ENCODE measurements around the gene CPEB3. TPM values are rescaled to one million over a fixed set of nuclear protein-coding genes. Genes with fewer than 3 reads are reported as not detected.

Gene CPEB3
- total RNA-seq, 1 donor from 2014 or later: 1.6 TPM

- no peak for DNase-seq (ENCODE audit: low read depth, low spot score)
- Mint-ChIP-seq H3K27ac (ENCODE audit: unreplicated experiment) (no peak overlapping the region), H3K9me3 (no peaks in the 10 kb centered on the region), H3K27me3 (ENCODE audit: low read depth) (no peaks in the 10 kb centered on the region), H3K4me1 (no peaks in the 10 kb centered on the region), H3K36me3 (ENCODE audit: low read depth) (no peaks in the 10 kb centered on the region), H3K4me3 (no peak overlapping the region)
- TF ChIP-seq CTCF (conservative IDR thresholded peaks at IDR 0.05): no peak
Observed at GRCh38 chr10:92111336-92111939, 179.4 kb downstream of the CPEB3 start.

- DNase-seq (ENCODE audit: low read depth, low spot score): no peak
- no peaks in the 10 kb centered on the region for H3K4me1 Mint-ChIP-seq
- no peaks in the 10 kb centered on the region for H3K27me3 Mint-ChIP-seq (ENCODE audit: low read depth)
- no peak for TF ChIP-seq CTCF (conservative IDR thresholded peaks at IDR 0.05)
- H3K27ac Mint-ChIP-seq (ENCODE audit: unreplicated experiment): no peak overlapping the region
- H3K4me3 Mint-ChIP-seq: no peak overlapping the region
- H3K9me3 Mint-ChIP-seq: no peaks in the 10 kb centered on the region
- no peaks in the 10 kb centered on the region for H3K36me3 Mint-ChIP-seq (ENCODE audit: low read depth)
Observed at GRCh38 chr10:92110039-92110794, 180.7 kb downstream of the CPEB3 start.

GRCh38 chr10:92108747-92109146, 182.1 kb downstream of the CPEB3 start:
- Mint-ChIP-seq H3K4me3 (no peak overlapping the region), H3K9me3 (no peaks in the 10 kb centered on the region), H3K36me3 (ENCODE audit: low read depth) (no peaks in the 10 kb centered on the region), H3K27ac (ENCODE audit: unreplicated experiment) (no peak overlapping the region), H3K4me1 (no peaks in the 10 kb centered on the region), H3K27me3 (ENCODE audit: low read depth) (no peaks in the 10 kb centered on the region)
- TF ChIP-seq CTCF (conservative IDR thresholded peaks at IDR 0.05): no peak
- DNase-seq (ENCODE audit: low read depth, low spot score): no peak

GRCh38 chr10:92108120-92108519, 182.8 kb downstream of the CPEB3 start:
- no peak for DNase-seq (ENCODE audit: low read depth, low spot score)
- Mint-ChIP-seq H3K9me3 (no peaks in the 10 kb centered on the region), H3K4me3 (no peak overlapping the region), H3K27me3 (ENCODE audit: low read depth) (no peaks in the 10 kb centered on the region), H3K27ac (ENCODE audit: unreplicated experiment) (no peak overlapping the region), H3K36me3 (ENCODE audit: low read depth) (no peaks in the 10 kb centered on the region), H3K4me1 (no peaks in the 10 kb centered on the region)
- no peak for TF ChIP-seq CTCF (conservative IDR thresholded peaks at IDR 0.05)

- no peaks in the 10 kb centered on the region for H3K36me3 Mint-ChIP-seq (ENCODE audit: low read depth)
- no peak overlapping the region for H3K4me3 Mint-ChIP-seq
- DNase-seq (ENCODE audit: low read depth, low spot score): no peak
- H3K27me3 Mint-ChIP-seq (ENCODE audit: low read depth): no peaks in the 10 kb centered on the region
- no peaks in the 10 kb centered on the region for H3K4me1 Mint-ChIP-seq
- no peaks in the 10 kb centered on the region for H3K9me3 Mint-ChIP-seq
- no peak overlapping the region for H3K27ac Mint-ChIP-seq (ENCODE audit: unreplicated experiment)
- TF ChIP-seq CTCF (conservative IDR thresholded peaks at IDR 0.05): no peak
Observed at GRCh38 chr10:92103376-92104090, 187.3 kb downstream of the CPEB3 start.

Data from neural crest cell (in vitro differentiated cells).